HG02884 (cell line): Measurements from ENCODE around the gene CALU.

Experiments
- ATAC-seq: cut with Tn5 transposase; IDR thresholded peaks from one replicate; pipeline ENCODE4 v1.9.1; 2021; ENCODE audit warnings: mild to moderate bottlenecking, moderate library complexity; ENCODE audit not compliant: unreplicated experiment

The CALU gene

GRCh38 chr7:128781851-128782250, 42.7 kb downstream of the CALU start:
- no peak for ATAC-seq

- ATAC-seq, result no peak
Measured at GRCh38 chr7:128783143-128783861, 44.1 kb downstream of the CALU start.

- ATAC-seq, result no peak
Measured at GRCh38 chr7:128785738-128786137, 46.6 kb downstream of the CALU start.

DNA sequence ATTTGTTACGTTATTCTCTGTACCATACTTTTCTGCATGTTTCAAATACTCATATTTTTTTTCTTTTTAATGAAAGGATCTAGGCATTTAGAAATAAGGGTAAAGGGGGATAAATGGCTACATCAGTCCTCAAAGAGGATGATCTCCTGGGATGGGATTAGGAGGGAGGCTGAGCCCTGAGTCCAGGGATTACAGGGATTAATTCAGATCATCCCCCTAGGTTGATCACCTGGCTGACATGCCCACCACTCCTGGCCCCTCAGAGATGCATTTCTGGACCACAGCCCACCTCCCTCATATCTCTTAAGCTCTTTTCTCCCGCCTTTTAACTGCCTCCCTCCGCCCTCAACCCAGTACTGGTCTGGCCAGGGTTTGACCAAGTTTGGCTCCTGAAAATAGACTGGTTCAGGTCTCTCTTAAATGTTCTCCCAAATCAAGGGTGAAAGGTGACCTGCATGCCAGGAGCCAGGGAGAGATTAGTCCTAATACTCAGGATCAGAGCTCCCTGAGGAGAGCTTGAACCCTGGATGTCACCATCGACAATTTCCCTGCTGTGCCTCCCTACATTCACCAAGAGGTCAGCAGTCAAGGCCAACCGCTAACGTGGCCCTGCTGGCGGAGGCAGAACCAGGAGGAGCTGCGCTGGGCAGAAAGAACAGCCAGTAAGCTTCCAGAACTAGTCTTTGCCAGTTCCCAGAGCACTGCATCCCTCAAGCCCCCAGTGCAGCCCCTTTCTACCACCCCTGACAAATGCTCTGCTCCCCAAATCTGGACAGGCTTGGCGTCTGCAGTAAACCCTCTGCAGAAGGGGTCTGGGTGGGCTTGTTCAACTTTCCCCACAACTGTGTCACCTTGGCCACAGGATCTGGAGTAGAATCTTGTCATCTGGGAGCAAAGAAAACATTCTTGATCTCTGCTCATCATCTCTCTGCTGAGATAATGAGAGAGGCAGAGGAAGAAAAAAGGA, 49.6 kb downstream of the CALU start:
- no peak for ATAC-seq

- ATAC-seq, result no peak
Measured at GRCh38 chr7:128790315-128791041, 51.3 kb downstream of the CALU start.

- peak; percentile 76 for ATAC-seq
Measured at GRCh38 chr7:128791121-128791971, 52.2 kb downstream of the CALU start, which contains the start of gene CCDC136. TSS of gene CCDC136 (plus strand) at chr7:128791968. CDS start at chr7:128792412, 444 bp downstream.

GRCh38 chr7:128791972-128792327, 52.8 kb downstream of the CALU start:
- ATAC-seq, result no peak

DNA sequence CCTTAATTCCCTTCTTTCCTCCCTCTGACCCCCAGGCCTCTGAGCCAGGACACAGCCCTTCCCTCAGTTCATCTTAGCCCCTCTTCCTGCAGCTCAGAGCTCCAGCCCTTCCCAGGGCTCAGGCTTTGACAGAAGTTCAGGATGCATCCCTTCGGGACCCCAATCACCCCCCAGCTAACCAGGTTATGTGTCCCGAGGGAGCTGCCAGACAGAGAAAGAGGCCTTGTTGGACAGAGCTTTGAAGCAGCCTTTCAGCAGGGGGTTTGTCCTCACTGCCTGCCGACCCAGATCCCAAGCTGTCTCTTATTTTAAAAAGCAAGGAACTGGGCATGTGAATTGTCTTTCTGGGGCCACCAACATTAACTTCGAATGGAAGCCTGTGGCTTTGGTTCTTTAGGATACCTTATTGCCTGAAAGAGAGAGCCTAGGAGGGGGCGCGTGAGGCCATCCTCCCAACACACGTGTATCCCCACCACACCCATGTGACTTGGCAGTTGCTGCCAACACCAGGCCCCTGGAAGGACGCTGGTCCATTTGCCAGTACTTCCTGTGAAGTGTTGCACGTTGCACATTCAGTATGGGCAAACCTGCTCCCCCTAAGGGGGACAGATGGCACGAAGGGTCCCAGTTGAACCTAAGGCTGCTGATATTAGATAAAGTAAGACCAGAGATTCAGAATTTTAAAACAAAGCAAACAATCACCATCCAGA, 53.5 kb downstream of the CALU start:
- ATAC-seq, result no peak

DNA sequence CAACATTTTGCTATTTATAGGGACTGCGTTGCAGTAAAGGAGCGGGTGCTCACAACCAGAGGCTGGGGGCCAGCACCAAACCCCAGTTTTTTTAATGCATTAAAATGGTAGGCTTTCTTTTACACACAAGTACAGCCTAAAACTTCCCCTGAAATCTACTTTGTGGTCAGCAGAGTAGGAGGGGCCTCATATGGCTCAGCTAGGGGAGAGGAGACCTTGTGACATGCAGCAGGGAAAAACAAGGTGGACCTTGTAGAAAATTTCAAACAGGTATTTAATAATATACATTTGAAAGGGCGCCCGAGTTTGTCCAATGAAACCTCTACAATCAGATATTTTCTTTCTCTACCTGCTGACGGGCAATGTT, 54.0 kb downstream of the CALU start:
- ATAC-seq, result no peak

DNA sequence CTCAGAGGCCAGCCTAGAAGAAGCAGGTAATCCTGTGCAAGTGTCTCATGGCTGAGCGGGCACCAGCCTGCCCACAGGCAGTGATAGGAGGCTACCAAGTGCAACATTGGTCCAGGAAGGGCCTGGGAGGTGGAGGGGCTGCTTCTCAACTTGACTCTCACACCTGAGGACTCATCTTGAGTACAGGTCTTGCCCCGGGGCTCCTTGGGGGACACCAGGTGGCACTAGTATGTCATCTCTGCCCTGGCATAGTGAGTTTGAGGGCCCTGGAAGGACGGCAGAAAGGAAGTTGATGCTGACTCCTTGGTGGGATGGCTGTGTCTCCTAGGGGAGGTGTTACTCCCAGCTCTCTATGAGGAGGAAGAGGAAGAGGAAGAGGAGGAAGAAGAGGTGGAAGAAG, 54.9 kb downstream of the CALU start:
- no peak for ATAC-seq

- ATAC-seq, result no peak
Measured at GRCh38 chr7:128794436-128794835, 55.3 kb downstream of the CALU start.

GRCh38 chr7:128795129-128795528, 56.0 kb downstream of the CALU start:
- no peak for ATAC-seq

DNA sequence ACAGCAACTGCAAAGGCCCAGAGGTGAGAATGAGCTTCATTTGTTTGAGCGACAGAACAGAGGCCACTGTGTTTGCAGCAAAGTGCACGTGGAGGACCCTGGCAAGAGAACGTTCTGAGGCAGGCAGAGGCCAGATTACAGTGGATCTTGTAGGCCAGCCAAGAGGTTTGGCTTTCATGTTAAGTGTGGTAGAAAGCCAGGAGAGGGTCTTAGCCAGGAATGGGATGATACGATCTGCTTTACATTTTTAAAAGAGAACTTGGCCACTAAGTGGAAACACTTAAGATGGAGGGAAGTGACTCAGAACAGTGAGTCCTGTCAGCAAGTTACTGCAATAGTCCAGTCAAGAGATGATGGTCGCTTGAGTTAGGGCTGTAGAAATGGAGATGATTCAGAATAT, 57.2 kb downstream of the CALU start:
- ATAC-seq, result no peak

- ATAC-seq, result no peak
Measured at GRCh38 chr7:128799451-128799850, 60.3 kb downstream of the CALU start.

DNA sequence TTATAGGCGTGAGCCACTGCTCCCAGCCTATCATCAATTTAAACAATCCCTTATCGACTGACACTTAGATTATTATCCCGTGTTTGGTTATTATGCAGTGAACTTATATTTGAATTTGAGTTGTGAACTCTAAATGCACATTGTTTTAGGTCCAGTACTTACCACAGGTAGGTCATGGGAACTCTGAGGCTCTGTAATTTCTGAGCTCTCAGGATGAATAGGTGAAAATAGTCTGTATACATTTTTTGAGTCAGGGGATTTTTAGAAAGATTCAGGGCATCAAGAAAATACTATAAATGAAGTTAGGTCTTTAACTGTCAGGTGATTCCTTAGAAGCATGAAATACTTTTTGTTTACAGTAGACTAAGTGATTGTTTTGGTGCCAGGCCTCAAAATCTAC, 61.4 kb downstream of the CALU start:
- no peak for ATAC-seq

DNA sequence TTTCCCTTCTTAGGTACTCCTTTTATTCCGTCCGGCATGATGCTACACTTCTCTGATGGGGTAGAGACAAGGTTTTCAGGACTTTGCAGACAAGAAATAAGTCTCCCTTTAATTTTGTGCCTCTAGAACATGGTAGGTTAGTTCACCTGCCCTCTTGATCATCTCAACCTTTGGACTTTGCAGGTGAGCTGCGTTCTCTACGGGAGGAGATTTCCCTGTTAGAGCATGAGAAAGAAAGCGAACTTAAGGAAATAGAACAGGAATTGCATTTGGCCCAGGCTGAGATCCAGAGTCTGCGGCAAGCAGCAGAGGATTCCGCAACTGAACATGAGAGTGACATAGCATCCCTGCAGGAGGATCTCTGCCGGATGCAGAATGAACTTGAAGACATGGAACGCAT, 61.8 kb downstream of the CALU start:
- no peak for ATAC-seq

DNA sequence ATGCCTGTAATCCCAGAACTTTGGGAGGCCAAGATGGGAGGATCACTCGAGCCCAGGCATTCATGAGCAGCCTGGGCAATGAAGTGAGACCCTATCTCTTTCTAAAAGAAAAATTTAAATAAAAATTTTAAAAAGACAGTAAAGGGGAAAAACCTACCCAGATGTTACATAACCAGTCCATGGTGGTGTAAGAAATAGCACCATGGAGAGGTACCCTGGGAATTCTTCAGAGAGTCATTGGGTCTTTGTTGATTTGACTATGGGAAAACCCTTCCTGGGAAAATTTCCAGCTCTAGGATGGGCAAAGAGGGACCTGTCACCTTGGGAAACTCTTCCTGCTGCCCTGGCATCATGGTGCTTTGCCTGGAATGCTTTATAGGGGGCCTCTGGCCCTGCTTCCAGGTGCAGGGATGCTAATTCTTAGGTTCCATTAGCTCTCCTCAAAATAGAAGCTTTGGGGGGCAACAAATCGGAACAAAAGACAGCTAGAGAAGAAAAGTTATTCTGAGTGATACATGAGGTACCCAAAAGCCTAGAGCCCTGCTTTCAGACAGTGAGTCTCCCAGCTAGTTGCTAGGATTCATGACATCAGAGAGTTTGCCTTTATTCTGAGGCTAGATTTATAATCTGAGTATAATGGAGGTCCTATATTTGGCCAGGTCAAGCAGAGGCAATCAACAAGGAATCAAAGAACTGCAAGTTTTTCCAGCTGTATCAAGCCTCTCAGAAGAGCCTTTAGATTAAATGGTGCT, 62.7 kb downstream of the CALU start:
- no peak for ATAC-seq

- no peak for ATAC-seq
Measured at GRCh38 chr7:128804484-128804883, 65.3 kb downstream of the CALU start.

DNA sequence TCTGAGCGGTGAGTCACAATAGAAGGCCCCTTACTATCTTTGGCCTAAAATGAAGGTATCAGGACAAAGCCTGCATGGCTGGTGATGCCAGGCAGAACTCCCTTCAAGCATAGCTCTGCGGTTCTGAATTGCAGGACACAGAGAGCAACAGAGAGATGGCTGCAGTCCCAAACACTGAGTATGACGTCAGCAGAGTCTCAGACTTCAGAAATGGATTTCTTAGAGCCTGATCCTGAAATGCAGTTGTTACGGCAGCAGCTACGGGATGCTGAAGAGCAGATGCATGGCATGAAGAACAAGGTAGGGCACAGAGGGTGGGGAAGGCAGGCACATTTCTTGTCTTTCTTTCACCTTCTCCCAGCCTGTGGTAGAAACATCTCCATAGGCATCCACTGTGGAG, 66.1 kb downstream of the CALU start:
- ATAC-seq, result no peak
